Erythroblast (primary cell): ENCODE results near the gene GPRIN3.
"Not testable (repeated sequence)": the region's sequence is repeated elsewhere in the genome, so short reads cannot be mapped to it uniquely, and the experiment has no call there.

Source experiments
- DNase-seq, 2 experiments: peaks; one replicate each; lab custom pipeline; 2025; lab: John Stamatoyannopoulos, UW
- GATA1 ChIP-seq: IDR thresholded peaks from 2 replicates; pipeline ENCODE4 v1.6.1; 2011; ENCODE audit warnings: low read depth, mild to moderate bottlenecking, control low read depth, low read length, moderate library complexity
- POLR2A ChIP-seq: IDR thresholded peaks from 2 replicates; pipeline ENCODE4 v1.6.1; 2011; ENCODE audit warnings: mild to moderate bottlenecking, low read length

GPRIN3 gene

GRCh38 chr4:89222170-89222569 lies 85.4 kb downstream of the GPRIN3 start:
- DNase-seq, result no peak
- TF ChIP-seq POLR2A (no peak), GATA1 (no peak)

- TF ChIP-seq GATA1 (no peak), POLR2A (no peak)
- DNase-seq, result peak; percentile 2 to 62
Measured at GRCh38 chr4:89221167-89221867, 86.3 kb downstream of the GPRIN3 start.

GRCh38 chr4:89218587-89218986 lies 89.0 kb downstream of the GPRIN3 start:
- TF ChIP-seq POLR2A (no peak), GATA1 (no peak)
- no peak for DNase-seq

GRCh38 chr4:89217604-89218003 lies 90.0 kb downstream of the GPRIN3 start:
- TF ChIP-seq POLR2A, result no peak
- no peak for TF ChIP-seq GATA1
- DNase-seq, result no peak

GRCh38 chr4:89216866-89217265 lies 90.7 kb downstream of the GPRIN3 start:
- no peak for DNase-seq

GRCh38 chr4:89216422-89216821 lies 91.2 kb downstream of the GPRIN3 start:
- DNase-seq, result no peak
- TF ChIP-seq GATA1, result no peak
- no peak for TF ChIP-seq POLR2A

More at GRCh38 chr4:89216866-89217265, 90.7 kb downstream of the GPRIN3 start:
- TF ChIP-seq POLR2A, result no peak
- no peak for TF ChIP-seq GATA1

- no peak for DNase-seq
- TF ChIP-seq GATA1 (no peak), POLR2A (no peak)
Measured at GRCh38 chr4:89215736-89216135, 91.9 kb downstream of the GPRIN3 start.

GRCh38 chr4:89214308-89214707 lies 93.3 kb downstream of the GPRIN3 start:
- TF ChIP-seq GATA1 (no peak), POLR2A (no peak)
- DNase-seq, result no peak

GRCh38 chr4:89213382-89213701 lies 94.3 kb downstream of the GPRIN3 start:
- TF ChIP-seq POLR2A, result no peak
- TF ChIP-seq GATA1, result no peak
- no peak for DNase-seq

- no peak for DNase-seq
- TF ChIP-seq POLR2A, result no peak
- TF ChIP-seq GATA1, result no peak
Measured at GRCh38 chr4:89212666-89213381, 94.8 kb downstream of the GPRIN3 start.

- no peak for DNase-seq
- TF ChIP-seq POLR2A (no peak), GATA1 (no peak)
Measured at GRCh38 chr4:89204624-89205023, 103.0 kb downstream of the GPRIN3 start.

GRCh38 chr4:89203902-89204301 lies 103.7 kb downstream of the GPRIN3 start:
- no peak for DNase-seq
- TF ChIP-seq GATA1 (no peak), POLR2A (no peak)

- not testable (repeated sequence) for DNase-seq
Measured at GRCh38 chr4:89199394-89199793, 108.2 kb downstream of the GPRIN3 start.

GRCh38 chr4:89197920-89198319 lies 109.7 kb downstream of the GPRIN3 start:
- TF ChIP-seq POLR2A (no peak), GATA1 (no peak)
- no peak for DNase-seq

GRCh38 chr4:89196745-89197144 lies 110.9 kb downstream of the GPRIN3 start:
- TF ChIP-seq POLR2A, result no peak
- DNase-seq, result no peak
